ENCODE data around the gene MCM8.

DNA sequence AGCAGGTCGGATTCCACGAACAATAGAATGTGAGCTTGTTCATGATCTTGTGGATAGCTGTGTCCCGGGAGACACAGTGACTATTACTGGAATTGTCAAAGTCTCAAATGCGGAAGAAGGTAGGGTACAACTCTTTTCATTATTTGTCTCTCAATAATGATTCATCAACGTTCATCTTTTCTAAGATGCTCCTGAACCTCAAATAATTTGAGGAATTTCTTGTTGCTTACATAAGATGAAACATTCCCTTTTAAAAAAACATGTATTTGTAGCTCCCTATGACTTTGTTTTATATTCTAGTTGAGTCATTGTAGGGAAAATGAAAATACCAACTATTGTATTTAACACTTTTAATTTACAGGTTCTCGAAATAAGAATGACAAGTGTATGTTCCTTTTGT is 17.0 kb downstream of the MCM8 start:
- TF ChIP-seq POLR2A (IDR thresholded peaks at IDR 0.05; ENCODE audit: low read depth, low read length) (no peak), POLR2AphosphoS5 (IDR thresholded peaks at IDR 0.05; ENCODE audit: low read depth, low read length) (no peak), TAF1 (IDR thresholded peaks at IDR 0.05; ENCODE audit: borderline replicate concordance, low read depth, low read length) (no peak)

Measured in GM12892 (cell line).